HG03521 (cell line): ENCODE measurements around the gene GADD45B.
"Not testable (repeated sequence)": the region's sequence is repeated elsewhere in the genome, so short reads cannot be mapped to it uniquely, and the experiment has no call there.

ENCODE experiments used
- ATAC-seq: cut with Tn5 transposase; IDR thresholded peaks from one replicate; pipeline ENCODE4 v1.9.1; 2021; ENCODE audit warnings: mild to moderate bottlenecking, moderate library complexity; ENCODE audit not compliant: unreplicated experiment

GADD45B gene

GRCh38 chr19:2487090-2487489 lies 11.2 kb downstream of the GADD45B start:
- ATAC-seq: no peak

- no peak for ATAC-seq
Observed at GRCh38 chr19:2487842-2488241, 11.9 kb downstream of the GADD45B start.

GRCh38 chr19:2488405-2488941 lies 12.5 kb downstream of the GADD45B start:
- ATAC-seq: no peak

GRCh38 chr19:2488942-2489731 lies 13.2 kb downstream of the GADD45B start:
- no peak for ATAC-seq

- ATAC-seq: no peak
Observed at GRCh38 chr19:2490659-2491058, 14.7 kb downstream of the GADD45B start.

GRCh38 chr19:2491130-2491801 lies 15.3 kb downstream of the GADD45B start:
- no peak for ATAC-seq

- ATAC-seq: no peak
Observed at GRCh38 chr19:2492870-2493269, 16.9 kb downstream of the GADD45B start.

GRCh38 chr19:2493448-2493847 lies 17.5 kb downstream of the GADD45B start:
- ATAC-seq: not testable (repeated sequence)

- ATAC-seq: no peak
Observed at GRCh38 chr19:2494084-2494446, 18.1 kb downstream of the GADD45B start.

GRCh38 chr19:2494447-2495129 lies 18.7 kb downstream of the GADD45B start:
- ATAC-seq: no peak

GRCh38 chr19:2495130-2495641 lies 19.3 kb downstream of the GADD45B start:
- no peak for ATAC-seq

- ATAC-seq: no peak
Observed at GRCh38 chr19:2495651-2496316, 19.9 kb downstream of the GADD45B start.

GRCh38 chr19:2497186-2497585 lies 21.3 kb downstream of the GADD45B start:
- no peak for ATAC-seq

GRCh38 chr19:2500156-2500555 lies 24.2 kb downstream of the GADD45B start:
- no peak for ATAC-seq

- no peak for ATAC-seq
Observed at GRCh38 chr19:2500841-2501261, 24.9 kb downstream of the GADD45B start.

GRCh38 chr19:2503521-2504109 lies 27.7 kb downstream of the GADD45B start:
- no peak for ATAC-seq

- not testable (repeated sequence) for ATAC-seq
Observed at GRCh38 chr19:2506656-2507055, 30.7 kb downstream of the GADD45B start.

- ATAC-seq: no peak
Observed at GRCh38 chr19:2507109-2507508, 31.2 kb downstream of the GADD45B start.

GRCh38 chr19:2509096-2509495 lies 33.2 kb downstream of the GADD45B start:
- ATAC-seq: no peak

- no peak for ATAC-seq
Observed at GRCh38 chr19:2511570-2511969, 35.6 kb downstream of the GADD45B start.
